Ascending aorta (tissue), 2 donors: ENCODE results near the gene CAMK1G. TPM values are rescaled to one million over a fixed set of nuclear protein-coding genes. Genes with fewer than 3 reads are reported as not detected.

ENCODE experiments used
- DNase-seq, 2 donors: peaks; one replicate each; pipeline ENCODE4 v3.0.0-alpha.2; 2019; ENCODE audit warnings: low spot score in 2 of 2
- H3K27ac ChIP-seq, 2 donors: fragments of 200-600 bp; sonication (generic); one replicate each; pipeline ENCODE4 v1.5.1; 2016 to 2017; ENCODE audit warnings: mild to moderate bottlenecking in 1 of 2
- H3K27me3 ChIP-seq: fragments of 200-600 bp; sonication (generic); one replicate; pipeline ENCODE4 v1.5.1; 2017
- H3K36me3 ChIP-seq, 2 donors: fragments of 200-600 bp; sonication (generic); one replicate each; pipeline ENCODE4 v1.5.1; 2016
- H3K4me1 ChIP-seq, 2 donors: fragments of 200-600 bp; sonication (generic); one replicate each; pipeline ENCODE4 v1.5.1; 2016 to 2017; ENCODE audit warnings: mild to moderate bottlenecking in 1 of 2
- H3K4me3 ChIP-seq, 2 donors: fragments of 200-600 bp; sonication (generic); one replicate each; pipeline ENCODE4 v1.5.1; 2016 to 2017; ENCODE audit warnings: mild to moderate bottlenecking in 1 of 2
- H3K9me3 ChIP-seq, 2 donors: fragments of 200-600 bp; sonication (generic); one replicate each; pipeline ENCODE4 v1.5.1; 2016
- intact Hi-C: fragments of 100-400 bp; cut with DNase I; formaldehyde crosslinking; loops from one replicate; pipeline ENCODE4 v1.15.1; 2023
- total RNA-seq: library from RNA; depleted of rRNA; stranded (reverse); fragments of >200 nt; gene quantifications from one replicate; pipeline ENCODE4 v1.1.0, GENCODE V29; 2016
- TF ChIP-seq, protein P1 (sequence below), 3 experiments: fragments of 200-600 bp in 2 of 3; fragments of 450-650 bp in 1 of 3; sonication (generic) in 2 of 3; IDR thresholded peaks; one replicate each; pipeline ENCODE4 v1.5.1; 2016 to 2019; ENCODE audit warnings: antibody characterized with exemption in 3 of 3, mild to moderate bottlenecking in 1 of 3, moderate library complexity in 1 of 3

Gene CAMK1G
- total RNA-seq, 1 donor from 2014 or later = not detected

DNA sequence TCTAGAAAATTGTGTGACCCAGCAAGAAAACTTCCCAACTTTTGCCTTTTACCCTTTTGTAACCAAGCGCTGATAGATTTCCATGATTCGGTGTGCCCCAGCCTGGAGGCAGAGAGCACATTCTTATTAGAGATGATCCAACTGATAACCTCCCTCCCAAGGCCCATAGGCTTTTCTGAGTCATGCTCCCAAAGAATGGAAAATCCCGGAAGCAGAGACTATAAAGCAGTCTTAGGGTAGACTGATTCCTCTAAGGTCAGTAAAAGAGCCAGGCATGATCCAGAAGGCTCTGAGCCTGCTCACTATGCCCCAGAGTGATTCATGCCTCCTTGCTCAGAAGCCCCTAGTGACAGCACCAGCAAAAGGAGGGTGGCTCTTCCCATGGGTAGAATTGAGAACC, 4.3 kb downstream of the CAMK1G start:
- no peaks in the 10 kb centered on the region for H3K27me3 ChIP-seq
- peaks cover 0 to 4% of the 10 kb centered on the region in 2 donors for H3K4me1 ChIP-seq
- H3K27ac ChIP-seq = no peak overlapping the region
- no peak for DNase-seq
- TF ChIP-seq, protein P1, sequence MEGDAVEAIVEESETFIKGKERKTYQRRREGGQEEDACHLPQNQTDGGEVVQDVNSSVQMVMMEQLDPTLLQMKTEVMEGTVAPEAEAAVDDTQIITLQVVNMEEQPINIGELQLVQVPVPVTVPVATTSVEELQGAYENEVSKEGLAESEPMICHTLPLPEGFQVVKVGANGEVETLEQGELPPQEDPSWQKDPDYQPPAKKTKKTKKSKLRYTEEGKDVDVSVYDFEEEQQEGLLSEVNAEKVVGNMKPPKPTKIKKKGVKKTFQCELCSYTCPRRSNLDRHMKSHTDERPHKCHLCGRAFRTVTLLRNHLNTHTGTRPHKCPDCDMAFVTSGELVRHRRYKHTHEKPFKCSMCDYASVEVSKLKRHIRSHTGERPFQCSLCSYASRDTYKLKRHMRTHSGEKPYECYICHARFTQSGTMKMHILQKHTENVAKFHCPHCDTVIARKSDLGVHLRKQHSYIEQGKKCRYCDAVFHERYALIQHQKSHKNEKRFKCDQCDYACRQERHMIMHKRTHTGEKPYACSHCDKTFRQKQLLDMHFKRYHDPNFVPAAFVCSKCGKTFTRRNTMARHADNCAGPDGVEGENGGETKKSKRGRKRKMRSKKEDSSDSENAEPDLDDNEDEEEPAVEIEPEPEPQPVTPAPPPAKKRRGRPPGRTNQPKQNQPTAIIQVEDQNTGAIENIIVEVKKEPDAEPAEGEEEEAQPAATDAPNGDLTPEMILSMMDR (IDR thresholded peaks at IDR 0.05) = no peak
- H3K36me3 ChIP-seq = no peaks in the 10 kb centered on the region
- H3K9me3 ChIP-seq = no peaks in the 10 kb centered on the region
- no peak overlapping the region for H3K4me3 ChIP-seq
- intact Hi-C loops = no loop called here

GRCh38 chr1:209589440-209589839, 5.9 kb downstream of the CAMK1G start:
- TF ChIP-seq, protein P1 (IDR thresholded peaks at IDR 0.05) = no peak
- intact Hi-C loops = no loop called here
- peaks cover 0 to 4% of the 10 kb centered on the region in 2 donors for H3K4me1 ChIP-seq
- no peak for DNase-seq
- H3K27me3 ChIP-seq = no peaks in the 10 kb centered on the region
- H3K9me3 ChIP-seq = no peaks in the 10 kb centered on the region
- no peak overlapping the region for H3K4me3 ChIP-seq
- no peaks in the 10 kb centered on the region for H3K36me3 ChIP-seq
- no peak overlapping the region for H3K27ac ChIP-seq

- no peaks in the 10 kb centered on the region for H3K36me3 ChIP-seq
- TF ChIP-seq, protein P1 (IDR thresholded peaks at IDR 0.05) = no peak
- no peak overlapping the region for H3K27ac ChIP-seq
- DNase-seq = no peak
- H3K4me3 ChIP-seq = no peak overlapping the region
- intact Hi-C loops = no loop called here
- peaks cover 0 to 4% of the 10 kb centered on the region in 2 donors for H3K4me1 ChIP-seq
- no peaks in the 10 kb centered on the region for H3K27me3 ChIP-seq
- H3K9me3 ChIP-seq = no peaks in the 10 kb centered on the region
These were observed 6.3 kb downstream of the CAMK1G start for GRCh38 chr1:209589863-209590262.

DNA sequence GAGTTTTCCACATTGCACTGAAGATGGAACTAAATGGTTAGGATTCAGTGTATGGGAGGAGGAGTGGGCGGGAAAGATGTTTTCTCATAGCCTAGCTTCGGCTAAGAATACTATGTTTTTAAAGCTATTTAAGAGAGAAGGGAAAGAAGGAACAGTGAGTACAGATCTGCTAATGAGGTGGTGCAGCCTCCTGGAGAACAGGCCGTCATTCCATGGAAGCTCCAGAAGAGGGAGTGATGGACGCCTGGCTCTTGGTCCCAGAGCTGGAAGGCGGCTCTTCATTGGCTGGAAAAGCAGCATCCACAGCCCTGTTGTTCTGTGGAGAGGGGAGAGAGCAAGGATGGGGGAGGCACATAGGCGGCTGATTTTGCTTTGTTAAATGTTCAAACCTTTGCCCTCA, 6.9 kb downstream of the CAMK1G start:
- DNase-seq = no peak
- Histone ChIP-seq H3K4me3 (no peak overlapping the region), H3K36me3 (no peaks in the 10 kb centered on the region), H3K27ac (no peak overlapping the region), H3K4me1 (peaks cover 0 to 3% of the 10 kb centered on the region in 2 donors), H3K27me3 (no peaks in the 10 kb centered on the region), H3K9me3 (no peaks in the 10 kb centered on the region)
- intact Hi-C loops = no loop called here
- TF ChIP-seq, protein P1 (IDR thresholded peaks at IDR 0.05) = no peak

GRCh38 chr1:209593747-209594146, 10.2 kb downstream of the CAMK1G start:
- Histone ChIP-seq H3K27ac (no peak overlapping the region), H3K9me3 (no peaks in the 10 kb centered on the region), H3K4me1 (no peaks in the 10 kb centered on the region), H3K27me3 (no peaks in the 10 kb centered on the region), H3K4me3 (no peak overlapping the region), H3K36me3 (no peaks in the 10 kb centered on the region)
- intact Hi-C loops = no loop called here
- TF ChIP-seq, protein P1 (IDR thresholded peaks at IDR 0.05) = no peak
- DNase-seq = no peak

- DNase-seq = no peak
- no peaks in the 10 kb centered on the region for H3K27me3 ChIP-seq
- intact Hi-C loops = no loop called here
- no peaks in the 10 kb centered on the region for H3K36me3 ChIP-seq
- H3K27ac ChIP-seq = no peak overlapping the region
- H3K4me3 ChIP-seq = no peak overlapping the region
- no peaks in the 10 kb centered on the region for H3K9me3 ChIP-seq
- H3K4me1 ChIP-seq = no peaks in the 10 kb centered on the region
- TF ChIP-seq, protein P1 (IDR thresholded peaks at IDR 0.05) = no peak
These were observed 10.9 kb downstream of the CAMK1G start for GRCh38 chr1:209594440-209594839.
